CD4-positive, alpha-beta memory T cell (primary cell): Measurements from ENCODE around the gene COMMD8. TPM values are rescaled to one million over a fixed set of nuclear protein-coding genes. Genes with fewer than 3 reads are reported as not detected.
A peak's percentile ranks its signal among the peaks of the same experiment; 100 is the strongest.

ENCODE experiments used
- CTCF ChIA-PET: fragments of 350-600 bp; sonication (Branson Sonifier 250); formaldehyde crosslinking; loops from one replicate; lab custom pipeline; 2021; ENCODE audit warnings: inconsistent platforms; ENCODE audit not compliant: partially characterized antibody; lab: Charles Lee
- POLR2A ChIA-PET: fragments of 350-600 bp; sonication (Branson Sonifier 250); formaldehyde crosslinking; loops from one replicate; lab custom pipeline; 2021; ENCODE audit not compliant: partially characterized antibody; lab: Charles Lee
- DNase-seq, 5 donors: peaks; one replicate each; pipeline versions ENCODE4 v3.0.0 to v3.0.0-alpha.2; 2020 to 2022; ENCODE audit warnings: mixed read lengths in 1 of 5
- H3K27ac ChIP-seq: one replicate; pipeline ENCODE4 v1.7.0; 2013; ENCODE audit warnings: low read depth, low read length
- H3K27me3 ChIP-seq: 2 replicates; pipeline ENCODE4 v1.7.0; 2013; ENCODE audit warnings: mild to moderate bottlenecking, low read length, moderate library complexity; ENCODE audit not compliant: insufficient read depth
- H3K36me3 ChIP-seq: 2 replicates; pipeline ENCODE4 v1.7.0; 2013; ENCODE audit warnings: mild to moderate bottlenecking, low read length, moderate library complexity; ENCODE audit not compliant: insufficient read depth
- H3K4me1 ChIP-seq: 2 replicates; pipeline ENCODE4 v1.7.0; 2013; ENCODE audit warnings: mild to moderate bottlenecking, low read length, moderate library complexity; ENCODE audit not compliant: insufficient read depth
- H3K4me3 ChIP-seq, 2 donors: one replicate each; pipeline ENCODE4 v1.7.0; 2013; ENCODE audit warnings: low read length in 2 of 2, mild to moderate bottlenecking in 1 of 2
- H3K9me3 ChIP-seq, 2 donors: one replicate each; pipeline ENCODE4 v1.7.0; 2013; ENCODE audit warnings: low read length in 2 of 2, control low read depth in 1 of 2; ENCODE audit not compliant: control insufficient read depth in 1 of 2
- H3K27ac Mint-ChIP-seq, 7 donors: one replicate each; pipeline ENCODE4 v1.8.0; 2020 to 2021; ENCODE audit warnings: mixed read lengths in 7 of 7, mild to moderate bottlenecking in 6 of 7, inconsistent platforms in 3 of 7, moderate library complexity in 3 of 7
- H3K27me3 Mint-ChIP-seq, 2 donors: one replicate each; pipeline ENCODE4 v1.8.0; 2020 to 2021; ENCODE audit warnings: mixed read lengths in 2 of 2
- H3K36me3 Mint-ChIP-seq, 2 donors: one replicate each; pipeline ENCODE4 v1.8.0; 2020 to 2021; ENCODE audit warnings: mixed read lengths in 2 of 2, inconsistent platforms in 1 of 2, mild to moderate bottlenecking in 1 of 2
- H3K4me1 Mint-ChIP-seq, 4 donors: one replicate each; pipeline ENCODE4 v1.8.0; 2020 to 2021; ENCODE audit warnings: mixed read lengths in 4 of 4, mild to moderate bottlenecking in 1 of 4
- H3K4me3 Mint-ChIP-seq, 8 donors: one replicate each; pipeline ENCODE4 v1.8.0; 2020 to 2021; ENCODE audit warnings: mixed read lengths in 8 of 8, mild to moderate bottlenecking in 7 of 8, moderate library complexity in 6 of 8, inconsistent platforms in 3 of 8
- H3K9me3 Mint-ChIP-seq, 8 donors: one replicate each; pipeline ENCODE4 v1.8.0; 2020 to 2021; ENCODE audit warnings: mixed read lengths in 8 of 8, mild to moderate bottlenecking in 5 of 8, inconsistent platforms in 3 of 8, moderate library complexity in 1 of 8
- intact Hi-C: fragments of 100-400 bp; cut with micrococcal nuclease; formaldehyde crosslinking; loops from one replicate; pipeline ENCODE4 v1.15.1; 2023
- polyA plus RNA-seq, 2 donors: library from polyadenylated mRNA; unstranded; fragments of 300-500 nt; fragmentation: Illumina TruSeq; gene quantifications; one replicate each; pipeline ENCODE4 v1.2.3, GENCODE V29; 2021
- total RNA-seq, 2 experiments: library from RNA; stranded (reverse); gene quantifications; one replicate each; pipeline ENCODE4 v1.2.3, GENCODE V29; 2021

COMMD8 gene
- total and polyA plus RNA-seq, 4 experiments from 2014 or later, result 14.6 to 82.8 (median 30.2) TPM

DNA sequence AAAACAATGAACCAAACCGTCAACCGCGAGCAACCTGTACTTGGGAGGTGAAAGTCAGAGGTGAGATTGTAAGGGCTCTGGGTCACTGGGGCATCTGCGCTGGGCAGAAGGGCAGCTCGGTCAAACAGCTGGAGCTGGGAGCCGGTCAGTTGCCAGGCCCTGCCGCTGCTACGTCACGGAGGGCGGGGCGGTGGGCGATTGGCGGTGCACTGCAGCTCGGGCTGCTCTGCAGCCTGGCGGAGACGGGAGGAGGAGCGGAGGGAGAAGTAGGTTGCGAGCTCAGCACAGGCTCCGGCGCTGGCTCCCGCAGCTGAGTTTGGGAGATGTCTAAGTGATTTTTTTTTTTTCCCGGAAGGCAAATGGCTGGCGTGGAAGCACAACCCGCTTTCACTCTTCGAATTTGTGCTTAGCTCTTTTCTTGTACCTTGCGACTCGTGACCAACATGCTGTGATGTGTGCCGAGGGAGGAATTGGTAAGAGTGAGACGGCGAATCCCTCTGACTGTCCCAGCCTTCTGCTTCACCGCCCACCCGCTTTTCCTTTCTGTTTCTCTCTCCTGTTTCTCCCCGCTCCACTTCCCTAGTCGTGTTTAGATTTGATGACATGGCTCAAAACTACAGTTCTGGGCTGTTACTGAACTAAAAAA lies 21.7 kb upstream of the COMMD8 start, which contains the start of gene ATP10D:
Gene ATP10D (plus strand): TSS at position 229 of the 646 bp plus-strand sequence. CDS start 27,266 bp downstream, outside the sequence.
- Histone ChIP-seq H3K9me3 (no peaks in the 10 kb centered on the region), H3K36me3 (no peaks in the 10 kb centered on the region), H3K4me1 (peaks cover 14% of the 10 kb centered on the region), H3K4me3 (peak within 1 kb of the TSS; percentile 58 to 86), H3K27ac (peak within 1 kb of the TSS; percentile 46), H3K27me3 (no peaks in the 10 kb centered on the region)
- H3K9me3 Mint-ChIP-seq, result no peaks in the 10 kb centered on the region
- H3K36me3 Mint-ChIP-seq, result peaks cover 0 to 6% of the 10 kb centered on the region in 2 donors
- ChIA-PET CTCF (interaction anchor here (0.8 to 3.0 kb wide), 6 partner anchors 8 to 79 kb away, joined by 3 to 19 read pairs (median 5); partner anchors contain the start of gene COMMD8), POLR2A (interaction anchor here (0.6 to 2.1 kb wide), 6 partner anchors 8 to 1411 kb away, joined by 3 to 21 read pairs (median 4); partner anchors contain the start of gene COMMD8)
- H3K27me3 Mint-ChIP-seq, result no peaks in the 10 kb centered on the region
- intact Hi-C loops, result loop anchor here (1.0 to 5.0 kb wide), 4 partner anchors 22 to 857 kb away; partner anchors contain the start of genes COMMD8 and SLAIN2
- DNase-seq, result peak; percentile 65 to 75 (median 67)
- peaks cover 7 to 32% (median 25%) of the 10 kb centered on the region in 4 donors for H3K4me1 Mint-ChIP-seq
- H3K27ac Mint-ChIP-seq, result peak within 1 kb of the TSS; percentile 74 to 98 (median 94)
- H3K4me3 Mint-ChIP-seq, result peak within 1 kb of the TSS; percentile 90 to 99 (median 95)

GRCh38 chr4:47484168-47484567 lies 20.7 kb upstream of the COMMD8 start:
- POLR2A ChIA-PET, result interaction anchor here (1.1 to 2.1 kb wide), 3 partner anchors 8 to 21 kb away, joined by 3 to 21 read pairs (median 8); partner anchors contain the start of gene COMMD8
- CTCF ChIA-PET, result interaction anchor here (1.1 to 3.0 kb wide), 3 partner anchors 13 to 80 kb away, joined by 3 to 19 read pairs (median 9); partner anchors contain the start of gene COMMD8
- H3K36me3 Mint-ChIP-seq, result peaks cover 0 to 6% of the 10 kb centered on the region in 2 donors
- Histone ChIP-seq H3K27me3 (no peaks in the 10 kb centered on the region), H3K4me1 (peaks cover 14% of the 10 kb centered on the region), H3K9me3 (no peaks in the 10 kb centered on the region), H3K36me3 (no peaks in the 10 kb centered on the region), H3K4me3 (no peak overlapping the region), H3K27ac (no peak overlapping the region)
- H3K9me3 Mint-ChIP-seq, result no peaks in the 10 kb centered on the region
- intact Hi-C loops, result loop anchor here (2.0 kb wide), 1 partner anchor 81 kb away; no protein-coding TSS in a partner anchor
- no peak for DNase-seq
- H3K4me1 Mint-ChIP-seq, result peaks cover 7 to 32% (median 25%) of the 10 kb centered on the region in 4 donors
- H3K4me3 Mint-ChIP-seq, result peak overlapping the region; percentile 30 to 99 (median 94)
- peaks cover 0 to 2% of the 10 kb centered on the region in 2 donors for H3K27me3 Mint-ChIP-seq
- H3K27ac Mint-ChIP-seq, result peak overlapping the region in 6 of 7 donors; percentile 74 to 98 (median 93)

GRCh38 chr4:47483745-47484144 lies 20.2 kb upstream of the COMMD8 start:
- POLR2A ChIA-PET, result interaction anchor here (2.0 to 2.1 kb wide), 2 partner anchors 10 to 20 kb away, joined by 8 to 21 read pairs; partner anchors contain the start of gene COMMD8
- intact Hi-C loops, result loop anchor here (2.0 kb wide), 1 partner anchor 81 kb away; no protein-coding TSS in a partner anchor
- no peak overlapping the region for H3K4me3 ChIP-seq
- no peaks in the 10 kb centered on the region for H3K36me3 ChIP-seq
- DNase-seq, result no peak
- peak overlapping the region in 5 of 7 donors; percentile 85 to 98 (median 94) for H3K27ac Mint-ChIP-seq
- H3K4me1 Mint-ChIP-seq, result peaks cover 7 to 32% (median 25%) of the 10 kb centered on the region in 4 donors
- no peak overlapping the region for H3K27ac ChIP-seq
- no peaks in the 10 kb centered on the region for H3K9me3 Mint-ChIP-seq
- CTCF ChIA-PET, result interaction anchor here (3.0 kb wide), 1 partner anchor 21 kb away, joined by 19 read pairs; the partner anchor contains the start of gene COMMD8
- no peaks in the 10 kb centered on the region for H3K27me3 ChIP-seq
- H3K9me3 ChIP-seq, result no peaks in the 10 kb centered on the region
- peaks cover 0 to 6% of the 10 kb centered on the region in 2 donors for H3K36me3 Mint-ChIP-seq
- H3K4me1 ChIP-seq, result peaks cover 14% of the 10 kb centered on the region
- H3K27me3 Mint-ChIP-seq, result peaks cover 0 to 2% of the 10 kb centered on the region in 2 donors
- H3K4me3 Mint-ChIP-seq, result peak overlapping the region in 5 of 8 donors; percentile 18 to 99 (median 33)

DNA sequence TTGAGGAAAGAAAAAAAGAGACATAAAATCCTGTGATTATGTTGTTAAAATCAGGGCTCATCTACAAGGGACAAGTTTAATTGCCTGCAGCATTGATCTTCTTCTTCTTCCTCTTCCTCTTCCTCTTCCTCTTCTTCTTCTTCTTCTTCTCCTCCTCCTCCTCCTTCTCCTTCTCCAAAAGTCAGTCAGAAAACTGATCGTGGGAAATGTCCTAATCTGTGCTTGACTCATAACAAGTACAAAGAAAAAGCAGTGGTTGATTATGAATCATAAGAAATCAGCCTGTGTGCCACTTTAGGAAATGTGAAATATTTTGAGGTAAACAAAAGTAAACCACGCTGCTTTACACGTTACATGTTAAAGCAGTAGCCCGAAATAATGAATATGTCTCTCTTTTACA lies 18.8 kb upstream of the COMMD8 start:
- H3K27me3 ChIP-seq, result no peaks in the 10 kb centered on the region
- H3K27me3 Mint-ChIP-seq, result peaks cover 0 to 6% of the 10 kb centered on the region in 2 donors
- H3K36me3 ChIP-seq, result no peaks in the 10 kb centered on the region
- H3K4me1 Mint-ChIP-seq, result peaks cover 7 to 32% (median 25%) of the 10 kb centered on the region in 4 donors
- peaks cover 0 to 6% of the 10 kb centered on the region in 2 donors for H3K36me3 Mint-ChIP-seq
- H3K9me3 ChIP-seq, result no peaks in the 10 kb centered on the region
- peak overlapping the region in 3 of 7 donors; percentile 20 to 48 (median 44) for H3K27ac Mint-ChIP-seq
- ChIA-PET POLR2A (no interaction called here), CTCF (interaction anchor here (1.2 to 2.4 kb wide), 2 partner anchors 11 to 19 kb away, joined by 3 to 8 read pairs; partner anchors contain the start of gene COMMD8)
- no peak for DNase-seq
- H3K27ac ChIP-seq, result no peak overlapping the region
- H3K4me3 Mint-ChIP-seq, result peak overlapping the region in 1 of 8 donors; percentile 17
- intact Hi-C loops, result no loop called here
- no peak overlapping the region for H3K4me3 ChIP-seq
- H3K9me3 Mint-ChIP-seq, result no peaks in the 10 kb centered on the region
- peaks cover 14% of the 10 kb centered on the region for H3K4me1 ChIP-seq

- Histone ChIP-seq H3K27me3 (no peaks in the 10 kb centered on the region), H3K4me3 (no peak overlapping the region), H3K36me3 (no peaks in the 10 kb centered on the region), H3K4me1 (no peaks in the 10 kb centered on the region), H3K9me3 (no peaks in the 10 kb centered on the region), H3K27ac (no peak overlapping the region)
- Mint-ChIP-seq H3K9me3 (no peaks in the 10 kb centered on the region), H3K27ac (no peak overlapping the region), H3K4me1 (peaks cover 1 to 7% (median 6%) of the 10 kb centered on the region in 4 donors), H3K27me3 (peaks cover 0 to 7% of the 10 kb centered on the region in 2 donors), H3K4me3 (no peak overlapping the region), H3K36me3 (no peaks in the 10 kb centered on the region)
- ChIA-PET CTCF (interaction anchor here (1.5 kb wide), 1 partner anchor 16 kb away, joined by 3 read pairs; the partner anchor contains the start of gene COMMD8), POLR2A (no interaction called here)
- DNase-seq, result no peak
- intact Hi-C loops, result no loop called here
These were observed 15.3 kb upstream of the COMMD8 start for GRCh38 chr4:47478804-47479203.

- H3K4me1 Mint-ChIP-seq, result no peaks in the 10 kb centered on the region
- ChIA-PET POLR2A (interaction anchor here (0.6 to 1.0 kb wide), 2 partner anchors 9 to 49 kb away, joined by 3 read pairs; partner anchors contain the start of gene ATP10D), CTCF (no interaction called here)
- H3K36me3 Mint-ChIP-seq, result no peaks in the 10 kb centered on the region
- no peaks in the 10 kb centered on the region for H3K9me3 Mint-ChIP-seq
- no peak overlapping the region for H3K4me3 Mint-ChIP-seq
- Histone ChIP-seq H3K4me1 (no peaks in the 10 kb centered on the region), H3K4me3 (no peak overlapping the region), H3K36me3 (no peaks in the 10 kb centered on the region), H3K27ac (no peak overlapping the region), H3K27me3 (no peaks in the 10 kb centered on the region), H3K9me3 (no peaks in the 10 kb centered on the region)
- intact Hi-C loops, result no loop called here
- no peak overlapping the region for H3K27ac Mint-ChIP-seq
- DNase-seq, result no peak
- peaks cover 6 to 10% of the 10 kb centered on the region in 2 donors for H3K27me3 Mint-ChIP-seq
These were observed 11.9 kb upstream of the COMMD8 start for GRCh38 chr4:47475411-47475810.
